Brain pericyte (primary cell): ENCODE results near the gene GRIK1.
"Not testable (repeated sequence)": the region's sequence is repeated elsewhere in the genome, so short reads cannot be mapped to it uniquely, and the experiment has no call there.

ENCODE experiments used
- DNase-seq: peaks from one replicate; pipeline ENCODE4 v3.0.0-alpha.2; 2012; ENCODE audit warnings: low read depth, low spot score

The GRIK1 gene

DNA sequence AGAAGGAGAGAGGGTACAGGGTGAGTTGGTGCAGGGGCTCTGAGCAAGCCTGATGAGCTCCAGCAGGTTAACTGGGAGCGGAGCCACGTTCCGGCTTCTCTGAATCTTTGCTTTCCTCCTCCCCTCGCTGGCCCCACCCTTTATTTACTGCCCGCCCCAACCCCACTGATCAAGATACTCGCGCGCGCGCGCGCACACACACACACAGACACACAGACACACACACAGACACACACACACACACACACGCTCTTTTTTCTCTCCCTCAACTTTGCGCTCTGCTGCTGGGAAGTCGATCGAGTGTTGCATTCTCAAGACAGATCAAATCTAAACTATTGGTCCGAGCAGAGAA lies at the start of gene GRIK1:
Gene GRIK1 (minus strand): TSS at position 73 of the 352 bp plus-strand sequence.
- DNase-seq: no peak

DNA sequence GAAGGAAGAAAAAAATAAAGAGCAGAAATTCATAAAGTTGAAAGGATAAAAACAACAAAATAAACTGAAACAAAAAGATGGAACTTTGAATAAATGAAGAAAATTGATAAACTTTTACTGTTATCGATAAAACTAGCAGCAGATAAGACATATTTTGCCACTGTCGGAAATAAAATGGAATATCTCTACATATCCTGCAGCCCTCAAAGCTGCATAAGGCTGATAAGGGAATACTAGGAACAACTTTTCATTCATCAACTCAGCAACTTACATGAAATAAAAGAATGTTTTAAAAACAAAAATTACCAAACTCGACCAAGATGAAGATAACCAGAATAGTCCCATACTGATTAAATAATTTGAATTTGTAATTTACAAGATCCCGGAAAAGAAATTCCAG lies 48.0 kb upstream of the GRIK1 start:
- DNase-seq: no peak

DNA sequence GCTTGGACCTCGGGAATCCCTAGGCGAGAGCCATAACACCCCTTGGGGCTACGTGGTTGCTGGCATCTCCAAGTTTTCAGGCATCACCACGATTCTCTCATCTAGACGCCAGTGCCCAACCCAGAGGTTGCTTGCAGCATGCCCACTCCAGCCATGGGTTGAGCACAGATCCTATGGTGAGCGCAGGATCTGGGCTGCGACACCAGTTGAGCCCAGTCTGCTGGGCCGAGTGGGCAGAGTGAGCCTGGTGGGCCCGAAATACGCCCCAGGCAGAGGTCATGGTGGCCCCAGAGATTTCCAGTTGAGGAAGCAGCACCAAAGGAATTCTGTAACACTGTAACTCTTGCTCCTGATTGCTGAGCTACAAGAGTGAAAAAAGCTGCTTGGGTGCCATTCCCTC lies 46.1 kb upstream of the GRIK1 start:
- no peak for DNase-seq

DNA sequence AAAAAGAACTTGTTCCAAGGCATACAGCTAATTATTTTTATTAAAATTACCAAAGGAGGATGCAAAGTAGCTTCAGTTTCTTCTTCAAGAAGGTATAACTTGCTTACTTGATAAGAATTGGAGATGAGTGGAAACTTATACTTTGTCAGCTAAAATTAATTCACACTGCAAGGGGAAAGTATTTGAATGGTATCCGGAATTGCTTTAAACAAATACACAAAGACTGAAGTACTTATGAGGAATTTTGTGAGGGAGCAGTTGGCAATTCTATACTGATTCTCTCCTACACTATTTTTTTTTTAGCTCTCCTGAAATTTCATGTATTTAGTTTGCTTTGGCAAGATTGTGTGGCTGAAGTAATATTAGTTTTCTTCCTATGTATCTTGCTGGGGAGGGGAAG lies 39.2 kb upstream of the GRIK1 start:
- DNase-seq: no peak

DNA sequence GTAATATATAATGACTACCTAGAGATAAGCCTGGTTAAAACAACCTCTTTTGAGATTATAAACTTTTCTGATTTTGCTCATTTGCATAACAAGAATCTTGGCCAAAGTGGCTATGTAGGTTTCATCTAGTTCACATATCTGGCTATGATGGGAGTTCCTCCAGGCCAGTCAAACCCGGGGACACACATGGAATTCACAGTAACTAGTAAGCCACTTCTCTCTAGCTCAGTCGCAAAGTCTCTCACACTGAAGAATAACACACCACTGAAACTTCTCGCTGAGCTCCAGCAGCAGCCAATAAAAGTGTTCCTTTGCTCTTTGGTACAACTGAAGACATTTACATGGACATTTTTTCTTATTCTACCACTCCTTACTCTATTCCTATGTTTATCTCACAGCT lies 36.0 kb upstream of the GRIK1 start:
- no peak for DNase-seq

DNA sequence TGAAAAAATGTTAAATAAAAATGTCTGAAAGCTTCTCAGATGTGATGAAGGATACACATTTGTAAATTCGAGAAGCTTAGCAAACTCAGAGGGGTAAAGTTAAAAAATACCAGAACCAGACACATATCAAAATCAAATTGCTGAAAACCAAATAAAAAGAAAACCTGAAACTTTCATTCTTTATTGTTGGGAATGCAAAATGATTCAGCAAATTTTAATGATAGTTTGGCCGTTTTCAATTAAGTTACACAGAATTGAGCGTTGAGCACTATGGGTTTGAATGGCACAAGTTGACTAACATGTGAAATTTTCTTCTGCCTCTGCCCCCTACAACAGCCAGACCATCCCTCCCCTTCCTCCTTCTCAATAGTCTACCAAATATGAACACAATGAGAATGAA lies 33.5 kb upstream of the GRIK1 start:
- DNase-seq: no peak

DNA sequence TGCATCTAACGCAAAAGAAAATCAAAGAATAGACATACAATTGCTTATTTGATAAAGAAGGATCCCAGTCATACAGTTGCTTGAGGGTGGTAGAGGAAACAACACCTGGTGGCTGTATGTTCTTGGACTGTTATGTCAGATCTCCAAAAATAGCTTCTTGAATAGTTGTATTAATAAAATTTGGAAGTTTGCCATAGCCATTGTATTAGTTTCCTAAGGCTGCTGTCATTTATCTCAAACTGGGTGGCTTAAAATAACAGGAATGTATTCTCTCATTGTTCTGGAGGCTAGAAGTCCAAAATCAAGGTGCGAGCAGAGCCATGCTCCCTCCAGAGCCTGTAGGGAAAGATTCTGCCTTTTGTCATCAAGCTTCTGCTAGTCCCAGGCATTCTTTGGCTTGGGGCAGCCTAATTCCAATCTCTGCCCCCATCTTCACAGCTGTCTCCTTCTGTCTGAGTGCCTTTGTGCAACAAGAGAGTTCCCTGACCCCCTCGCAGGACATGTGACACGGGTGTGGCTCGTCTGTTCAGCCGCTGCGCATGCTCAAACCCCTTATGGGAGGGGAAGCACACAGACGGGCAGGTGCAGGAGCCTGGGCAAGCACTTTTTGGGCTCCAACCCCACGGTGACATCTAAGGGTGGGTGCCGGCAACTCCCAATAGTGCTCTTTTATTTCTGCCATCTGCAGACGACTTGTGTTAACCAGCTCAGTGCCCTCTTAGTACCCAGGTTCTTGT lies 21.7 kb upstream of the GRIK1 start:
- no peak for DNase-seq

DNA sequence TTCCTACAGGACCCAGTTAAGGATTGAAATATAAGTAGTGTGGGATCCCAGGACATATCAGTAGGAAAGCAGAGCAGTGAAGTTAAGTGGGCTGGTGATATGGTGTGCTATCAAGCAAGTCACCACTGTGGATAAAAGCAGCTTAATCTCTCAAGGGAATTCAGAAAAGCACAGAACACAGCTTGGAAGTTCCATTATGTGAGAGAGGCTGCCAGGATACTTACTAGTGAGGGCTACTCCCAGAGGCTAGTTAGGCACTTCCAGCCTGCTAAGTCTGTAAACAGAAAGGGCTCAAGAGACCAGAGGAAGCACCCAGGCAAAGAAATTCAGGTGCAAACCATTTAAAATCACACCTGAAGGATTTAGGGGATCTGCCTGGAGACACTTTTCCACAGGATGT lies 18.8 kb upstream of the GRIK1 start:
- no peak for DNase-seq

DNA sequence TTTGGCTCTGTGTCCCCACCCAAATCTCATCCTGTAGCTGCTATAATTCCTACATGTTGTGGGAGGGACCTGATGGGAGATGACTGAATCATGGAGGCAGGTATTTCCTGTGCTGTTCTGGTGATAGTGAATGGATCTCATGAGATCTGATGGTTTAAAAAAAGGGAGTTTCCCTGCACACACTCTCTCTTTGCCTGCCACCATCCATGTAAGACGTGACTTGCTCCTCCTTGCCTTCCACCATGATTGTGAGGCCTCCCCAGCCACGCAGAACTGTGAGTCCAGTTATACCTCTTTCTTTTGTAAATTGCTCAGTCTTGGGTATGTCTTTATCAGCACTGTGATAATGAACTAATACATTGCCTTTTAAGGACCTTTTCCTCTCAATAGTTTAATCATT lies 18.2 kb upstream of the GRIK1 start:
- not testable (repeated sequence) for DNase-seq

DNA sequence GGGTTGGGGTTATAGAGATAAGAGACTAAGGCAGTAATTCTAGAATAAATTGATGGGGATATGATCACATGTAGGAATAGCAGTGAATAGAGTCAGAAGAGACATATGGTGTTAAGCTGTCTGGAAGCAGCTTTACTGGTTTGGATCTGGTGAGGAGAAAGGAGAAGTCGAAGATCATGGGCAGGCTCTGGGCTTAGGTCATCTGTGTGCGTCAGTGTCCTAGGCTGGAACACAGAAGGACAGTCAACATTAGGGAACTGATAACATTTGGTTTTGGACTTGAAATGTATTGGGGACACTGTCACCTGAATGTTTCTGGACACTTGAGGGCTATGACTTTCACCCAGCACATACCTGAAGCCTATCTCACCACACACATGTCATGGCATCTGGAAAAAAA lies 13.9 kb upstream of the GRIK1 start:
- no peak for DNase-seq

DNA sequence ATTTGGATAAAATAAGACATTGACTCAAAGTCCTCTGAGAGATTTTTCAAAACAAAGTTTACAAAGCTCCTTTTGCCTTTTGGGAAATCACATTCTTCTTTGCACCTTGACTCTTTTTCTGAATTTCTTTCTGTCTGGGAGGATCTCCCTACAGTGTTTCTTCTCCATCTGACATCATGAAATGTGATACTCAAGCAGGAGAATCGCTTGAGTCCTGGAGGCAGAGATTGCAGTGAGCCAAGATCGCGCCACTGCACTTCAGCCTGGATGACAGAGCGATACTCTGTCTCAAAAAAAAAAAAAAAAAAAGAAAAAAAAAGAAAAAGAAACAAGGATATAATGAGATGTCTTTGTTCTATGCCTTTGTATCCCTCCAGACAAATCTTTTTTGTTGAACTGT lies 13.3 kb upstream of the GRIK1 start:
- DNase-seq: no peak

DNA sequence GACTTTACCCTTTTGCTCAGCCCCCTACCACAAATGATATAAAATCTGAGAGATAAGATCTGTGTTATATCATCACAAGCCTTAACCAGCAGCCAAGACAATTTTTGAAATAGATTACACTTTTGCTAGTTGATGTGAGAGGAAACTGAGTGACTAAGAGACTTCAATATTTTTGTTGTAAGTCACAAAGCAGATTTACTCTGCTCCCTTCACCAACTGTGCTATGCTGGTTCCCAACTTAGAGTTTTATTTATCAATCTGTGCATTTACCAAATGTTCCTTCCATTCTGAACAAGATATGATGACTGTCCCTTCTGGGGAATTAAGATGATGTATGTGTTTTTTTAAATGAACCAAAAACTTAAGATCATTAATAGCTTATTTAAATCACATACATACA lies 12.1 kb upstream of the GRIK1 start:
- DNase-seq: no peak

DNA sequence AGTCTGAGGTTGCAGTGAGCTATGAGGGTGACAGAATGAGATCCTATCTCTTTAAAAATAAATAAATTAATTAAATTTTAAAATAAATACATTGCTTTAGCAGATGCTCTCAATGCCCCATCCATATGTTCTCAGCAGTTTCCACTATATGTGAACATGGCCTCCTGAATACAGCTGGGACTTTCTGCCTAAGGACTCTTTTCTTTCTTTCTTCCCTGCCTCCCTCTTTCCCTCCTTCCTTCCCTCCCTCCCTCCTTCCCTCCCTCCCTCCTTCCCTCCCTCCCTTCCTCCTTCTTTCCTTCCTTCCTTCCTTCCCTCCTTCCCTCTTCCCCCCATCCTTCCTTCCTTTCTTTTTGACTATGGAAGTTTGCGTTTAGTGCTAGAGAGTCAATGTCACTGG lies 10.2 kb upstream of the GRIK1 start:
- DNase-seq: no peak

DNA sequence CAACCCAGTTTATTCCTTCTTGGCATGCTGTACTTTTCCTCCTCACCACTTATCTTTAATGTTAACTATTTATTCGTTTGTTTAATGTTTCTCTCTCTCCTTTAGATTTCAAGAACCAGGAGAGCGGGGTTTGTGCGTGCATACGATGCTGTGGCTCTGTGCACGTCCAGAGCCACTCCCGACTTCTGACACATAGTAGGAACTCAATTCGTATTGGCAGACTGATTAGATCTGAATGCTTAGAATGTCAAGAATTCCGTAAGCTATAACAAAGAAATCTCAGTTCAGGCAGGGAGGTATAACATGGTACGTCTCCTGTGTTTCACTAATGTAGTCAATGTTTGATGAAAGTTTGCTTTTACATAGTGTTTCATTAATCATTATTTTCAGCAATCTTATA lies 7.3 kb upstream of the GRIK1 start:
- DNase-seq: no peak

DNA sequence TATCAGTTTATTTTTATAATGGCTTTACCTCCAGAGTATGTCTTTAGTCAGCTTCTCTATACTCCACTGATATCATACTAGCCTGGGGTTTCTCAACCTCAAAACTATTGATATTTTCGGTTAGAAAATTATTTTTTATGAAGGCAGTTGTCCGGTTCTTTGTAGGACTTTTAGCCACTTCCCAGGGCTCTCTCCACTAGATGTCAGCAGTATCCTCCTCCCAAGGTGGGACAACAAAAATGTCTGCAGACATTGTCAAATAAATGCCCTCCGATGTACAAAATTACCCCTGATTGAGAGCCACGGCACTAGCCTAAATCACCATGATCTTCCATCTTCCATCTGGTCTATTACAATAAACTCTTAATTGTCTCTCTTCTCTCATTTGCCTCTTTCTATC lies 4.1 kb upstream of the GRIK1 start:
- no peak for DNase-seq

DNA sequence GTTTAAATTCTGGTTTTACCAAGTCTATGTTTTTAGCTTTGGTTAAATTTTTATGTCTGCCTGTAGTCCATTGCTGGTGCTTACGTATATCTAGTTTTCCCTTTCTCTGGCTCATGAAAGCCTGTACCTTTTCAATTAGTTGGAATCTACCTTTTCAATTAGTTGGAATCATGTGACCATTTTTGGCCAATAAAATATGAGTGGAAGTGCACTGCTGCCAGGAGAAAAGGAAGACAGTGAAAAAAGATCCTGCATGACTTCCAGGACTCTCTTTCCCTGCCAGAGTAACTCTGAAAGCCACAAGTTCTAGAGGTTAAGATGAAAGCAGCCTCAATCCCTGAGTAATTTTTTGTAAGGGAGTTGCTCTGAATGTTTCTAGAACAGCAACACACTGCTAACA lies 2.2 kb upstream of the GRIK1 start:
- DNase-seq: no peak

DNA sequence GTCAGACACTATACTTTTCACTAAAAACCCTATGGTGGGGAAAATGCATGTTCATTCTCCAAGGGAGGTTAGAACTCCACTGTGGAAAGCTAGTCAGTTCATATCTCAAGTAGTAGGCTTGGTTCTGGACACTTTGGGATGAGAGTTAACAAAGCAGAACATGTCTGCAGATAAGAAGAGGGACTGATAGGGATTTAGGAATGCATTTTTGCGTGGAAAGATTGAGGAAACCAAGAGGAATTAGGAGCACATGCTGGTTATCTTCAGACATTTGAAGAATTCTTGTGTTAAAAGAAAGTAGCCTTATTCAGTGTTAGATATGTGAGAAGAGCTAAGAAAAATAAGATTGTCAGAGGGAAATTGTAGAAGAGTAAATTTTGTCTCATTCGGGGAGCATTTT lies 1.2 kb upstream of the GRIK1 start:
- no peak for DNase-seq

DNA sequence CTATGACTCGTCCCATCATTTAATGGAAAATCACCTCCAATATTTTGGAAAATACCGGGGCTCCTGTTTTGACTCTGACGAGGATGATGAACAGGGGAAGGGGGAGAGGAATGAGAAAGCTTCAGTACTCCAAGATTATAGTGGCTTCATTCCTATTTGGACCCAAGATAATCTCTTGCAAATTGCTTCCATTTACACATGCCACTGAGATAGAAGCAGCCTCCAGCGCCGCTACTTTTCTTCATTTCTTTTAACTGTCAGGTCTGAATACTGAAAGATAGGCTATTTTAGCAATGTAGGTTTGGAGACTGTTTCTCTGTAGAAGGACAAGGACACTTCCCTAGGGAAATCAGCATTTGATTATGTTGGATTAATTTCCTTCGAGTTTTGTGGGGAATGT lies 565 bp upstream of the GRIK1 start:
- DNase-seq: no peak

DNA sequence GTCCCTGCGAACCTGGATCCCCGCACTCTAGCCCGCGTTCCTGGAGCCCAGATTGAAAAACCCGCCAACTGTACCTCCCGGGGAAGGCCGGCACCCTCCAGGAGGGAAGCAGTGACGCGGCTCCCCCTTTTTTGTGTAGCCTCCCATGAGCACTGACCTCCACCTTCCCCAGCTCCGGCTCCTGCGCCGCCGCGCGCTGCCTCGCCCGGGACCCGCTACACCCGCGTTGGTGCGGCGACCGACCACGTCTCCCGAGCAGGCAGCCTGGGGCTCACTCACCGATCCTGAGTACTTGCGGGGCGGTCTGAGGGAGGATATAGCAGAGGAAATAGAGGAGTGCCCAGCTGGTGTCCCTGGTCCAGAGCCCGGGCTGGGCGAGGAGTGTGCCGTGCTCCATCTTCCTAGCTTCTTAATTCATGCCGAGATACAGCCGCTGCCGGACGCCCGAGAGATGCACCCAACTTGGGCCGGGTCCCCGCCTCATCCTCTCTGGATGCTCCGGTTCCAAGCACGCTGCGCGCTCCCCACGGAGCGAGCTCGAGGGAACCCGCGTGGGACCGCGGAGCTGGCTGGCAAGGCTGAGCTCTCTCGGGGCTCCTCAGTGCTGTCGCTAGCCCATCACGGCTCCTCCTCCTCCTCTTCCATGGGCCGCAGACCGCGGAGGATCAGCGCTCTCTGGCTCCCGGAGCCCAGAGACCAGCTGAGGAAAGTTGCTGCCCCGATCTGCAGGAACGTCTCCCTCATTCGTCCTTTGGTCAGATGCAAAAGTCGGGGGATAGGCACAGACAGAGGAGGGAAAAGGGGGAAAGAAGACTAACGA lies 482 bp downstream of the GRIK1 start:
- DNase-seq: no peak

DNA sequence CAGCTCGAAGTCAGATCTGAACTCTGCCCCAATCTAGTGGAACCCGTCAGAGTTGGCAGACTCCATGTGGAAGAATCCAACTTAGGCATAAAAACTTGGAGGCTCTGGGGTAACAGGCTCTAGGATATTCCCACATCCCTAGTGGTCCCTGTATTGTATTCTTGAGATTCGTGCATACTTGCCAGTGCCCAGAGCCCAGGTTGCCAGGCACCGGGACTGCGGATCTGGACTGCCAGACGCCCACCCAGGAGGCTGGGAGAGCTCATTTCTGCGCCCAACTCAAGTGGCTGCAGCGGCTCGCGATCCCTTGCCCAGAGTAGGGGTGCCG lies 1.1 kb downstream of the GRIK1 start:
- DNase-seq: no peak

DNA sequence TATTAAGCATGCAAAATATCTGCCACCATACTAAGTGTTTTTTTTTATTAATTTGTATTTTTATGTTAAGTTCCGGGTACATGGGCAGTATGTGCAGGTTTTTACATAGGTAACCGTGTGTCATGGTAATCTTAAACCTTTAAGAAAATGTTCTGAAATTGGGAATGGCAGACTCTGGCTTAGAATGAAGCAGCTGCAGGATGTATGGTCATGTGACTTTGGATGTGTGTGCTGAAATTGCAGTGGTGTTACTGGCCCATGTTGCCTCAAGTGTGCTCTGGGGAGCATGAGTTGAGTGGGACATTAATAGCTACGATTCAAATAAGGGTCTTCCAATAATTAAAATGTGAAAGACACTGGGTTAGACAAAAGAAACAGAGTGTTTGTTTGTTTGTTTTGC lies 6.7 kb downstream of the GRIK1 start:
- no peak for DNase-seq

DNA sequence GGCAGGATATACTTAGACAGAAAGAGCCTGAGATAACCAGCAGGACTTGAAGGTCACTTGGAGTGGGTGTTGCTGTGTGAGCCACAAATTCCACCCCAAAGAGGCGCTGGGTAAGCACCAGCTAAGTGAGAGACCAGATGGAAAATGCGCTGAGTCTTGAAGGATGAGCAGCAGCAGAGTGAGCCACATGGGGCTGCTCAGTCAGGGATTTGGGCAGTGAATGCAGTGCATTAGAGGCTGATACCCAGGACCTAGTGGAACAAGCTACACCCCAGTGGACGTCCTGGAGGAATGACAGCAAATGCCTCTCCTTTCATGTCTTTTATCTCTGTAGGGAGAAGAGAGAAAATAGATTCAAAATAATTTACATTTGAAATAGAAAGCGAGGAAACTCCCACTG lies 11.3 kb downstream of the GRIK1 start:
- no peak for DNase-seq

DNA sequence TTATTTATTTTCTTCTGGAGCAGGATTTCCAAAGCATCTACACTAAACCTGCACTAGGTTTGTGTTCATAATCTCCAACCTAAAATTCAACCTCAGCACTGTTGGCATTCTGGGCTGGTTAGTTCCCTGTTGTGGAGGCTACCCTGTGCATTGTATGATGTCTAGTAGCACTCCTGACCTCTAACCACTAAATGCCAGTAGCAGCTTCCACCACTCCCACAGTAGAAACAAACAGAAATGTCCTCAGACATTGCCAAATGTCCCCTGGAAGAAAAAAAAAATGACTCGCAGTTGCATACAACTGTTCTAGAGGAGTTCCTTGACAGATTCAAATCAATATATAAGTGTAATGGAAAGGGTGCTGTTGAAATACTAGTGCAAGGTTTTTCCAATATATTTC lies 18.9 kb downstream of the GRIK1 start:
- DNase-seq: no peak

DNA sequence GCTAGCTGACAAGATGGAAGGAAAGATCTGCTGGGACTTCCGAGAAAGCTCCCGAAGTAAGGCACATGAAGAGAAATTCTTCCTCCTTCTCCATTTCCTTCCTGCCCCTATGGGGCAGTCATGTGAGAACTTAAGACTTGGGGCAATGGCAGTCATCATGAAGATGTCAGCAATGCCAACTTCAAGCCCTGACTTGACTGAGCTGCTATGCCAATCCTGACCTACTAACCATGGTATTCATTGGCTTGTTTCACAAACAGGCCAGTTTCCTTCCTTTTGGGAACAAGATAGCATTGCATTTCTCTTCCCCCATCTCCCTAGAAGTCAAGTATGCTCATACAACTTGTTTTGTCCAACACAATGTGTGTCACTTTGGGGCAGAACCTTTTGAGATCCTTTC lies 25.5 kb downstream of the GRIK1 start:
- DNase-seq: no peak
